Measurements from ENCODE around the gene DYNC1I2.

DNA sequence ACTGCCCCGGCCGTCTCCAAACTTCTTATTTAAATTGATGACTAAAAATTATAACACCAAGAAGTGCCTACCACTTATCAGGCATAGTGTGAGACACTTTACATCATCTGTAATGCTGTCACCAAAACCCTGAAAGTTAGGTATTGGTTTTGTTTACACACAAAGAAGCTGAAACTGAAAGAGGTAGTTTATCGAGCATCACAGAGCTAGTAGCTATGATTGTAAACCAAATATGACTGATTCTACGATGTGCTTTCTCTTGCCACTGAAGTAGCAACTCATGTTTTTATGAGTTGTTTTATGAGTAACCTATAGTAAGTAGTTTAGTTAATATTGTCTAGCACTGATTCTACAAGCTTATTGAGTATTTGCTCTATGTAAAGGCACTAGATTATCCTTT lies 31.5 kb downstream of the DYNC1I2 start:
- TF ChIP-seq, protein P1, sequence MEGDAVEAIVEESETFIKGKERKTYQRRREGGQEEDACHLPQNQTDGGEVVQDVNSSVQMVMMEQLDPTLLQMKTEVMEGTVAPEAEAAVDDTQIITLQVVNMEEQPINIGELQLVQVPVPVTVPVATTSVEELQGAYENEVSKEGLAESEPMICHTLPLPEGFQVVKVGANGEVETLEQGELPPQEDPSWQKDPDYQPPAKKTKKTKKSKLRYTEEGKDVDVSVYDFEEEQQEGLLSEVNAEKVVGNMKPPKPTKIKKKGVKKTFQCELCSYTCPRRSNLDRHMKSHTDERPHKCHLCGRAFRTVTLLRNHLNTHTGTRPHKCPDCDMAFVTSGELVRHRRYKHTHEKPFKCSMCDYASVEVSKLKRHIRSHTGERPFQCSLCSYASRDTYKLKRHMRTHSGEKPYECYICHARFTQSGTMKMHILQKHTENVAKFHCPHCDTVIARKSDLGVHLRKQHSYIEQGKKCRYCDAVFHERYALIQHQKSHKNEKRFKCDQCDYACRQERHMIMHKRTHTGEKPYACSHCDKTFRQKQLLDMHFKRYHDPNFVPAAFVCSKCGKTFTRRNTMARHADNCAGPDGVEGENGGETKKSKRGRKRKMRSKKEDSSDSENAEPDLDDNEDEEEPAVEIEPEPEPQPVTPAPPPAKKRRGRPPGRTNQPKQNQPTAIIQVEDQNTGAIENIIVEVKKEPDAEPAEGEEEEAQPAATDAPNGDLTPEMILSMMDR (IDR thresholded peaks at IDR 0.05): no peak
- no peak for TF ChIP-seq ZFX (IDR thresholded peaks at IDR 0.05; ENCODE audit: borderline replicate concordance)

Measured in 22Rv1 (cell line).